Tibial nerve (tissue), 4 donors: ENCODE data around the gene TATDN2.

Source experiments
- CTCF ChIP-seq, 5 experiments: fragments of 200-600 bp in 3 of 5; fragments of 450-650 bp in 2 of 5; sonication (generic) in 3 of 5; IDR thresholded peaks; one replicate each; pipeline ENCODE4 v1.5.1; 2016 to 2019; ENCODE audit warnings: antibody characterized with exemption in 5 of 5, mild to moderate bottlenecking in 3 of 5, moderate library complexity in 2 of 5
- EP300 ChIP-seq, 2 donors: sonication (generic); formaldehyde crosslinking; IDR thresholded peaks; one replicate each; pipeline ENCODE4 v1.6.1; 2017; ENCODE audit warnings: antibody characterized with exemption in 2 of 2, mild to moderate bottlenecking in 1 of 2
- POLR2A ChIP-seq, 2 donors: fragments of 450-650 bp; IDR thresholded peaks; one replicate each; pipeline ENCODE4 v1.6.1; 2017; ENCODE audit warnings: antibody characterized with exemption in 2 of 2, mild to moderate bottlenecking in 2 of 2, moderate library complexity in 2 of 2

GRCh38 chr3:10289077-10289476 is 40.8 kb downstream of the TATDN2 start:
- TF ChIP-seq POLR2A (IDR thresholded peaks at IDR 0.05) (no peak), CTCF (IDR thresholded peaks at IDR 0.05) (no peak), EP300 (IDR thresholded peaks at IDR 0.05) (no peak)
